HepG2 (cell line): Measurements from ENCODE around the gene IL27RA. TPM values are rescaled to one million over a fixed set of nuclear protein-coding genes. Genes with fewer than 3 reads are reported as not detected.

ENCODE experiments used
- AGO2 ChIP-seq: fragments of 200-400 bp; formaldehyde crosslinking; optimal IDR thresholded peaks from 2 replicates; pipeline ENCODE3; 2017; ENCODE audit warnings: mild to moderate bottlenecking, low read depth, low read length, moderate library complexity
- HNRNPK ChIP-seq: fragments of 200-400 bp; formaldehyde crosslinking; IDR thresholded peaks from 2 replicates; pipeline ENCODE4 v1.6.1; 2018; ENCODE audit warnings: low read length, low read depth, moderate library complexity, mild to moderate bottlenecking; ENCODE audit not compliant: poor library complexity, severe bottlenecking
- KAT7 ChIP-seq: IDR thresholded peaks from 2 replicates; pipeline ENCODE4 v1.6.1; 2018; ENCODE audit warnings: borderline replicate concordance, missing compliant biosample characterization
- MATR3 ChIP-seq: sonication (generic); formaldehyde crosslinking; IDR thresholded peaks from 2 replicates; pipeline ENCODE4 v1.4.0; 2020; ENCODE audit warnings: missing genetic modification reagents
- MXD1 ChIP-seq: sonication (generic); formaldehyde crosslinking; IDR thresholded peaks from 2 replicates; pipeline ENCODE4 v1.4.0; 2020; ENCODE audit warnings: mild to moderate bottlenecking, missing genetic modification reagents
- MZF1 ChIP-seq: sonication (generic); formaldehyde crosslinking; IDR thresholded peaks from 2 replicates; pipeline ENCODE4 v1.8.1; 2023; ENCODE audit warnings: mild to moderate bottlenecking, missing genetic modification reagents, borderline replicate concordance
- RXRB ChIP-seq: IDR thresholded peaks from 2 replicates; pipeline ENCODE4 v1.6.1; 2016; ENCODE audit warnings: borderline replicate concordance, missing genetic modification reagents, missing compliant biosample characterization
- SP2 ChIP-seq: sonication (generic); formaldehyde crosslinking; IDR thresholded peaks from 2 replicates; pipeline ENCODE4 v1.5.1; 2020; ENCODE audit warnings: mild to moderate bottlenecking, missing genetic modification reagents
- ZNF160 ChIP-seq: sonication (generic); formaldehyde crosslinking; IDR thresholded peaks from 2 replicates; pipeline ENCODE4 v1.8.0; 2022; ENCODE audit warnings: mild to moderate bottlenecking, inconsistent platforms, missing genetic modification reagents
- ZNF234 ChIP-seq: sonication (generic); formaldehyde crosslinking; conservative IDR thresholded peaks from 2 replicates; pipeline ENCODE4 v1.5.1; 2020; ENCODE audit warnings: mild to moderate bottlenecking, missing genetic modification reagents
- ZNF577 ChIP-seq: sonication (generic); formaldehyde crosslinking; IDR thresholded peaks from 2 replicates; pipeline ENCODE4 v1.4.0; 2020; ENCODE audit warnings: mild to moderate bottlenecking, low read depth, missing genetic modification reagents, borderline replicate concordance
- ZNF609 ChIP-seq: sonication (generic); formaldehyde crosslinking; IDR thresholded peaks from 2 replicates; pipeline ENCODE4 v1.4.0; 2020; ENCODE audit warnings: mild to moderate bottlenecking, missing genetic modification reagents, borderline replicate concordance
- polyA plus RNA-seq, 8 experiments: library from polyadenylated mRNA; depleted of rRNA in 3 of 8; stranded (reverse) in 7 of 8; unstranded in 1 of 8; fragments of >200 nt; fragmentation: Illumina TruSeq in 4 of 8; extraction: Trizol in 4 of 8; gene quantifications; 2 replicates each; pipeline versions ENCODE4 v1.2.1 to v1.2.3, GENCODE V29; 2011 to 2016; ENCODE audit warnings: low read depth in 4 of 8, missing spikeins in 1 of 8, mixed read lengths in 1 of 8; ENCODE audit not compliant: insufficient read depth in 1 of 8
- total RNA-seq, 5 experiments: library from RNA; depleted of rRNA; stranded (reverse); fragments of >200 nt; fragmentation: Illumina TruSeq; extraction: Trizol; gene quantifications; 2 replicates each; pipeline ENCODE4 v1.2.3, GENCODE V29; 2016; ENCODE audit warnings: low read depth in 1 of 5
- TF ChIP-seq, protein P1 (sequence below): sonication (generic); formaldehyde crosslinking; IDR thresholded peaks from 2 replicates; pipeline ENCODE4 v1.4.0; 2020; ENCODE audit warnings: missing genetic modification reagents
- TF ChIP-seq, protein P2 (sequence below): sonication (generic); formaldehyde crosslinking; IDR thresholded peaks from 2 replicates; pipeline ENCODE4 v1.5.1; 2020; ENCODE audit warnings: missing genetic modification reagents, mild to moderate bottlenecking, borderline replicate concordance
- TF ChIP-seq, protein P3 (sequence below): sonication (generic); formaldehyde crosslinking; IDR thresholded peaks from 2 replicates; pipeline ENCODE4 v1.5.0; 2020; ENCODE audit warnings: mild to moderate bottlenecking, missing genetic modification reagents

Gene IL27RA
- total and polyA plus RNA-seq, 2 of the 13 experiments (the other 11 are each of a cell fraction or from before 2014, with no cell fraction given) = 3.5 to 8.1 TPM

DNA sequence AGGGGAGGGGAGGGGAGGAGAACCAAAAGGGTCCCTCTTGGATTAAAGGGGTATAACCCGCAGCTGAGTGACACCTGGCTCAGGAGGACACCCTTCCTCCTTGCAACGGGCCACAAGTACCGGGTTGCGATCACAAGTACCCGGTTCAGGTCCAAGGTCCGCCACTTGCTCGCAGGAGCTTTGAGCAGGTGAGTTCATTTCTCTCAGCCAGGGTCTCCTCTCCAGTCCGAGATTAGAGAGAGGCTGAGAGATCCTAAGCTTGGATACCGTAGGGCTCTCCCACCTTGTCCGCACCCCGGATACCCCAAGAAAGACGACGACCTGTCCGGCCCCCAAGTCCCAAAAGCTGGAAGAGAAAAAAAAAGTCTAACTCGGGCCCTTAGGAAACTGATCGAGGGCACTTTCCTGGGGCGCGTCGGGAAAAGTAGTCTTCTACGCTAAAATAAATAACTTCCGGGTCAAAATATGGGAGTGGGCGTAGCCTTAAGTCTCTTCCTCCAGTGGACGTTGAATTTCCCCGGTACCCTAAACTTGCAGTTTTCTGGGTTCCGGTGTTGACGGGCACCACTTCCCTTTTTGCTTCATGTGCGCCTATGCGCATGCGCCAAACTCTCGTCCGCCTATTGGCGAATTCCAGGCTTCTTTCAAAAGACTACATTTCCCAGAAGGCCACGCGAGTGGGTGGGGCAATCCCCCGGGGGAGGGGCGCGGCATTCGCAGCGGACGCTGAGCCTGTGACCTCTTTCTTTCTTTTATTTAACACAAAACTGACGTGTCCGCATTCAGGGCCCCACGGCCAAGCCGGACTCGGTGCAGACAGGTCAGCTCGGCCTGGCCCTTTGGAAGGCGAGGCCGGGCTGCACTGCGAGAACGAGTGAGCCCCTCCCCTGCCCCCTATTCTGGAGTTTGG, 49.6 kb downstream of the IL27RA start (continued):
- TF ChIP-seq ZNF609 (CRISPR knock-in tag) = no peak
- TF ChIP-seq ZNF234 (CRISPR knock-in tag) = no peak
- peak; percentile 88 for TF ChIP-seq SP2
- no peak for TF ChIP-seq MXD1 (CRISPR knock-in tag)
- no peak for TF ChIP-seq KAT7 (CRISPR knock-in tag)
- TF ChIP-seq, protein P1, sequence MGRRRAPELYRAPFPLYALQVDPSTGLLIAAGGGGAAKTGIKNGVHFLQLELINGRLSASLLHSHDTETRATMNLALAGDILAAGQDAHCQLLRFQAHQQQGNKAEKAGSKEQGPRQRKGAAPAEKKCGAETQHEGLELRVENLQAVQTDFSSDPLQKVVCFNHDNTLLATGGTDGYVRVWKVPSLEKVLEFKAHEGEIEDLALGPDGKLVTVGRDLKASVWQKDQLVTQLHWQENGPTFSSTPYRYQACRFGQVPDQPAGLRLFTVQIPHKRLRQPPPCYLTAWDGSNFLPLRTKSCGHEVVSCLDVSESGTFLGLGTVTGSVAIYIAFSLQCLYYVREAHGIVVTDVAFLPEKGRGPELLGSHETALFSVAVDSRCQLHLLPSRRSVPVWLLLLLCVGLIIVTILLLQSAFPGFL (CRISPR knock-in tag) = no peak
- TF ChIP-seq ZNF577 (CRISPR knock-in tag) = no peak
- peak; percentile 36; the same call in 1 of the 2 replicates for TF ChIP-seq RXRB
- no peak for TF ChIP-seq MATR3 (CRISPR knock-in tag)
- TF ChIP-seq MZF1 (CRISPR knock-in tag) = no peak
- no peak for TF ChIP-seq HNRNPK
- TF ChIP-seq, protein P2, sequence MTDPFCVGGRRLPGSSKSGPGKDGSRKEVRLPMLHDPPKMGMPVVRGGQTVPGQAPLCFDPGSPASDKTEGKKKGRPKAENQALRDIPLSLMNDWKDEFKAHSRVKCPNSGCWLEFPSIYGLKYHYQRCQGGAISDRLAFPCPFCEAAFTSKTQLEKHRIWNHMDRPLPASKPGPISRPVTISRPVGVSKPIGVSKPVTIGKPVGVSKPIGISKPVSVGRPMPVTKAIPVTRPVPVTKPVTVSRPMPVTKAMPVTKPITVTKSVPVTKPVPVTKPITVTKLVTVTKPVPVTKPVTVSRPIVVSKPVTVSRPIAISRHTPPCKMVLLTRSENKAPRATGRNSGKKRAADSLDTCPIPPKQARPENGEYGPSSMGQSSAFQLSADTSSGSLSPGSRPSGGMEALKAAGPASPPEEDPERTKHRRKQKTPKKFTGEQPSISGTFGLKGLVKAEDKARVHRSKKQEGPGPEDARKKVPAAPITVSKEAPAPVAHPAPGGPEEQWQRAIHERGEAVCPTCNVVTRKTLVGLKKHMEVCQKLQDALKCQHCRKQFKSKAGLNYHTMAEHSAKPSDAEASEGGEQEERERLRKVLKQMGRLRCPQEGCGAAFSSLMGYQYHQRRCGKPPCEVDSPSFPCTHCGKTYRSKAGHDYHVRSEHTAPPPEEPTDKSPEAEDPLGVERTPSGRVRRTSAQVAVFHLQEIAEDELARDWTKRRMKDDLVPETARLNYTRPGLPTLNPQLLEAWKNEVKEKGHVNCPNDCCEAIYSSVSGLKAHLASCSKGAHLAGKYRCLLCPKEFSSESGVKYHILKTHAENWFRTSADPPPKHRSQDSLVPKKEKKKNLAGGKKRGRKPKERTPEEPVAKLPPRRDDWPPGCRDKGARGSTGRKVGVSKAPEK (CRISPR knock-in tag) = no peak
- no peak for TF ChIP-seq AGO2
- no peak for TF ChIP-seq ZNF160 (CRISPR knock-in tag)
- TF ChIP-seq, protein P3, sequence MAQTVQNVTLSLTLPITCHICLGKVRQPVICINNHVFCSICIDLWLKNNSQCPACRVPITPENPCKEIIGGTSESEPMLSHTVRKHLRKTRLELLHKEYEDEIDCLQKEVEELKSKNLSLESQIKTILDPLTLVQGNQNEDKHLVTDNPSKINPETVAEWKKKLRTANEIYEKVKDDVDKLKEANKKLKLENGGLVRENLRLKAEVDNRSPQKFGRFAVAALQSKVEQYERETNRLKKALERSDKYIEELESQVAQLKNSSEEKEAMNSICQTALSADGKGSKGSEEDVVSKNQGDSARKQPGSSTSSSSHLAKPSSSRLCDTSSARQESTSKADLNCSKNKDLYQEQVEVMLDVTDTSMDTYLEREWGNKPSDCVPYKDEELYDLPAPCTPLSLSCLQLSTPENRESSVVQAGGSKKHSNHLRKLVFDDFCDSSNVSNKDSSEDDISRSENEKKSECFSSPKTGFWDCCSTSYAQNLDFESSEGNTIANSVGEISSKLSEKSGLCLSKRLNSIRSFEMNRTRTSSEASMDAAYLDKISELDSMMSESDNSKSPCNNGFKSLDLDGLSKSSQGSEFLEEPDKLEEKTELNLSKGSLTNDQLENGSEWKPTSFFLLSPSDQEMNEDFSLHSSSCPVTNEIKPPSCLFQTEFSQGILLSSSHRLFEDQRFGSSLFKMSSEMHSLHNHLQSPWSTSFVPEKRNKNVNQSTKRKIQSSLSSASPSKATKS (CRISPR knock-in tag) = no peak
